ENCODE measurements around the gene PCDHB14. TPM values are rescaled to one million over a fixed set of nuclear protein-coding genes. Genes with fewer than 3 reads are reported as not detected.

The PCDHB14 gene
- total and polyA plus RNA-seq, 2 donors from 2014 or later, result 2.0 to 6.2 TPM

GRCh38 chr5:141272906-141273305 is 49.8 kb downstream of the PCDHB14 start:
- DNase-seq (no peak), FAIRE-seq (no peak)
- no peak for TF ChIP-seq CTCF (IDR thresholded peaks at IDR 0.05; ENCODE audit: borderline replicate concordance, extremely low read depth, insufficient read depth)
- Histone ChIP-seq H3K9me3 (ENCODE audit: control insufficient read depth in 2 of 3, insufficient read depth in 1 of 3, low read length in 3 of 3) (peaks cover 2 to 79% (median 27%) of the 10 kb centered on the region in 3 donors), H3K4me3 (ENCODE audit: low read length in 3 of 3) (no peak overlapping the region), H3K4me1 (ENCODE audit: control insufficient read depth in 2 of 3, insufficient read depth in 2 of 3, low read depth in 1 of 3, low read length in 3 of 3) (no peaks in the 10 kb centered on the region), H3K27me3 (ENCODE audit: control insufficient read depth, insufficient read depth, low read length) (no peaks in the 10 kb centered on the region), H3K9ac (ENCODE audit: low read length in 3 of 3) (no peak overlapping the region), H3K27ac (ENCODE audit: low read depth in 2 of 2, low read length in 2 of 2) (no peak overlapping the region), H3K36me3 (ENCODE audit: control insufficient read depth in 2 of 3, insufficient read depth in 3 of 3, low read length in 3 of 3) (no peaks in the 10 kb centered on the region)
- intact Hi-C loops (cut with DNase I), result no loop called here

Other genes with a start within 250 kb of the PCDHB14 start
Only the 30 nearest of the 36 such genes appear.
- 0.50 TPM for gene PCDHB1, start 172.0 kb upstream of the PCDHB14 start, total RNA-seq
- 0.09 TPM for gene PCDHB1, start 172.0 kb upstream of the PCDHB14 start, polyA plus RNA-seq (ENCODE audit: insufficient read depth, low read depth, low replicate concordance)
- 2.9 TPM for gene PCDHB2, start 128.7 kb upstream of the PCDHB14 start, total RNA-seq
- 2.2 TPM for gene PCDHB2, start 128.7 kb upstream of the PCDHB14 start, polyA plus RNA-seq (ENCODE audit: insufficient read depth, low read depth, low replicate concordance)
- 3.1 TPM for gene PCDHB3, start 122.9 kb upstream of the PCDHB14 start, total RNA-seq
- gene PCDHB3, start 122.9 kb upstream of the PCDHB14 start, polyA plus RNA-seq (ENCODE audit: insufficient read depth, low read depth, low replicate concordance), result 2.3 TPM
- gene PCDHB4, start 101.5 kb upstream of the PCDHB14 start, total RNA-seq, result 5.8 TPM
- gene PCDHB4, start 101.5 kb upstream of the PCDHB14 start, polyA plus RNA-seq (ENCODE audit: insufficient read depth, low read depth, low replicate concordance), result 0.90 TPM
- gene PCDHB5, start 88.1 kb upstream of the PCDHB14 start, total RNA-seq, result 7.5 TPM
- gene PCDHB5, start 88.1 kb upstream of the PCDHB14 start, polyA plus RNA-seq (ENCODE audit: insufficient read depth, low read depth, low replicate concordance), result 2.1 TPM
- 2.0 TPM for gene PCDHB6, start 73.3 kb upstream of the PCDHB14 start, total RNA-seq
- 0.32 TPM for gene PCDHB6, start 73.3 kb upstream of the PCDHB14 start, polyA plus RNA-seq (ENCODE audit: insufficient read depth, low read depth, low replicate concordance)
- 2.3 TPM for gene PCDHB7, start 50.7 kb upstream of the PCDHB14 start, total RNA-seq
- 0.97 TPM for gene PCDHB7, start 50.7 kb upstream of the PCDHB14 start, polyA plus RNA-seq (ENCODE audit: insufficient read depth, low read depth, low replicate concordance)
- 3.7 TPM for gene PCDHB8, start 45.6 kb upstream of the PCDHB14 start, total RNA-seq
- 0.56 TPM for gene PCDHB8, start 45.6 kb upstream of the PCDHB14 start, polyA plus RNA-seq (ENCODE audit: insufficient read depth, low read depth, low replicate concordance)
- 5.1 TPM for gene PCDHB16, start 41.0 kb upstream of the PCDHB14 start, total RNA-seq
- gene PCDHB16, start 41.0 kb upstream of the PCDHB14 start, polyA plus RNA-seq (ENCODE audit: insufficient read depth, low read depth, low replicate concordance), result 0.67 TPM
- gene PCDHB9, start 36.2 kb upstream of the PCDHB14 start, total RNA-seq, result 2.4 TPM
- gene PCDHB9, start 36.2 kb upstream of the PCDHB14 start, polyA plus RNA-seq (ENCODE audit: insufficient read depth, low read depth, low replicate concordance), result 0.47 TPM
- 2.3 TPM for gene PCDHB10, start 31.0 kb upstream of the PCDHB14 start, total RNA-seq
- gene PCDHB10, start 31.0 kb upstream of the PCDHB14 start, polyA plus RNA-seq (ENCODE audit: insufficient read depth, low read depth, low replicate concordance), result 0.73 TPM
- gene PCDHB11, start 23.7 kb upstream of the PCDHB14 start, total RNA-seq, result 4.3 TPM
- gene PCDHB11, start 23.7 kb upstream of the PCDHB14 start, polyA plus RNA-seq (ENCODE audit: insufficient read depth, low read depth, low replicate concordance), result 0.47 TPM
- gene PCDHB12, start 14.6 kb upstream of the PCDHB14 start, total RNA-seq, result 2.5 TPM
- 0.77 TPM for gene PCDHB12, start 14.6 kb upstream of the PCDHB14 start, polyA plus RNA-seq (ENCODE audit: insufficient read depth, low read depth, low replicate concordance)
- 5.9 TPM for gene PCDHB13, start 9.4 kb upstream of the PCDHB14 start, total RNA-seq
- 0.86 TPM for gene PCDHB13, start 9.4 kb upstream of the PCDHB14 start, polyA plus RNA-seq (ENCODE audit: insufficient read depth, low read depth, low replicate concordance)
- 6.0 TPM for gene PCDHB15, start 22.1 kb downstream of the PCDHB14 start, total RNA-seq
- gene PCDHB15, start 22.1 kb downstream of the PCDHB14 start, polyA plus RNA-seq (ENCODE audit: insufficient read depth, low read depth, low replicate concordance), result 1.8 TPM
- gene SLC25A2, start 80.7 kb downstream of the PCDHB14 start, total RNA-seq, result 0.94 TPM
- not detected for gene SLC25A2, start 80.7 kb downstream of the PCDHB14 start, polyA plus RNA-seq (ENCODE audit: insufficient read depth, low read depth, low replicate concordance)
- 73.5 TPM for gene TAF7, start 97.4 kb downstream of the PCDHB14 start, total RNA-seq
- 71.3 TPM for gene TAF7, start 97.4 kb downstream of the PCDHB14 start, polyA plus RNA-seq (ENCODE audit: insufficient read depth, low read depth, low replicate concordance)
- gene PCDHGA1, start 107.2 kb downstream of the PCDHB14 start, total RNA-seq, result 0.69 TPM
- gene PCDHGA1, start 107.2 kb downstream of the PCDHB14 start, polyA plus RNA-seq (ENCODE audit: insufficient read depth, low read depth, low replicate concordance), result 0.19 TPM
- 4.7 TPM for gene PCDHGA2, start 115.4 kb downstream of the PCDHB14 start, total RNA-seq
- gene PCDHGA2, start 115.4 kb downstream of the PCDHB14 start, polyA plus RNA-seq (ENCODE audit: insufficient read depth, low read depth, low replicate concordance), result 0.73 TPM
- 4.0 TPM for gene PCDHGA3, start 120.5 kb downstream of the PCDHB14 start, total RNA-seq
- gene PCDHGA3, start 120.5 kb downstream of the PCDHB14 start, polyA plus RNA-seq (ENCODE audit: insufficient read depth, low read depth, low replicate concordance), result 0.22 TPM
- 2.9 TPM for gene PCDHGB1, start 126.8 kb downstream of the PCDHB14 start, total RNA-seq
- gene PCDHGB1, start 126.8 kb downstream of the PCDHB14 start, polyA plus RNA-seq (ENCODE audit: insufficient read depth, low read depth, low replicate concordance), result 0.37 TPM
- 3.9 TPM for gene PCDHGA4, start 131.7 kb downstream of the PCDHB14 start, total RNA-seq
- gene PCDHGA4, start 131.7 kb downstream of the PCDHB14 start, polyA plus RNA-seq (ENCODE audit: insufficient read depth, low read depth, low replicate concordance), result 0.13 TPM
- 4.0 TPM for gene PCDHGB2, start 136.7 kb downstream of the PCDHB14 start, total RNA-seq
- gene PCDHGB2, start 136.7 kb downstream of the PCDHB14 start, polyA plus RNA-seq (ENCODE audit: insufficient read depth, low read depth, low replicate concordance), result not detected
- gene PCDHGA5, start 140.8 kb downstream of the PCDHB14 start, total RNA-seq, result 2.8 TPM
- not detected for gene PCDHGA5, start 140.8 kb downstream of the PCDHB14 start, polyA plus RNA-seq (ENCODE audit: insufficient read depth, low read depth, low replicate concordance)
- 4.4 TPM for gene PCDHGB3, start 146.9 kb downstream of the PCDHB14 start, total RNA-seq
- gene PCDHGB3, start 146.9 kb downstream of the PCDHB14 start, polyA plus RNA-seq (ENCODE audit: insufficient read depth, low read depth, low replicate concordance), result 0.15 TPM
- gene PCDHGA6, start 150.5 kb downstream of the PCDHB14 start, total RNA-seq, result 7.2 TPM
- gene PCDHGA6, start 150.5 kb downstream of the PCDHB14 start, polyA plus RNA-seq (ENCODE audit: insufficient read depth, low read depth, low replicate concordance), result 0.34 TPM
- 4.1 TPM for gene PCDHGA7, start 159.4 kb downstream of the PCDHB14 start, total RNA-seq
- gene PCDHGA7, start 159.4 kb downstream of the PCDHB14 start, polyA plus RNA-seq (ENCODE audit: insufficient read depth, low read depth, low replicate concordance), result 0.49 TPM
- gene PCDHGB4, start 164.4 kb downstream of the PCDHB14 start, total RNA-seq, result 6.1 TPM
- gene PCDHGB4, start 164.4 kb downstream of the PCDHB14 start, polyA plus RNA-seq (ENCODE audit: insufficient read depth, low read depth, low replicate concordance), result 1.0 TPM
- 1.8 TPM for gene PCDHGA8, start 169.3 kb downstream of the PCDHB14 start, total RNA-seq
- 0.09 TPM for gene PCDHGA8, start 169.3 kb downstream of the PCDHB14 start, polyA plus RNA-seq (ENCODE audit: insufficient read depth, low read depth, low replicate concordance)
- gene PCDHGB5, start 174.6 kb downstream of the PCDHB14 start, total RNA-seq, result 12.3 TPM
- 0.82 TPM for gene PCDHGB5, start 174.6 kb downstream of the PCDHB14 start, polyA plus RNA-seq (ENCODE audit: insufficient read depth, low read depth, low replicate concordance)